Mesothelial cell of epicardium (in vitro differentiated cells): ENCODE measurements around the gene CHST12. TPM values are rescaled to one million over a fixed set of nuclear protein-coding genes. Genes with fewer than 3 reads are reported as not detected.

Source experiments
- DNase-seq, 2 experiments: peaks; one replicate each; pipeline ENCODE4 v3.0.0; 2021; ENCODE audit warnings: low spot score in 2 of 2; ENCODE audit not compliant: unreplicated experiment in 2 of 2
- H3K27ac Mint-ChIP-seq: 2 replicates; pipeline ENCODE4 v1.8.0; 2021; ENCODE audit warnings: mixed read lengths
- H3K27me3 Mint-ChIP-seq: 2 replicates; pipeline ENCODE4 v1.8.0; 2021; ENCODE audit warnings: low read depth, mixed read lengths
- H3K36me3 Mint-ChIP-seq: 2 replicates; pipeline ENCODE4 v1.8.0; 2021; ENCODE audit warnings: mixed read lengths
- H3K4me1 Mint-ChIP-seq: 2 replicates; pipeline ENCODE4 v1.8.0; 2021; ENCODE audit warnings: mixed read lengths
- H3K4me3 Mint-ChIP-seq: 2 replicates; pipeline ENCODE4 v1.8.0; 2021; ENCODE audit warnings: mild to moderate bottlenecking, moderate library complexity, mixed read lengths
- H3K9me3 Mint-ChIP-seq: 2 replicates; pipeline ENCODE4 v1.8.0; 2021; ENCODE audit warnings: mixed read lengths
- CTCF ChIP-seq: fragments of 200-600 bp; sonication (generic); IDR thresholded peaks from one replicate; pipeline ENCODE4 v1.5.0; 2021; ENCODE audit warnings: antibody characterized with exemption; ENCODE audit not compliant: unreplicated experiment
- total RNA-seq: library from RNA; stranded (reverse); gene quantifications from 3 replicates; pipeline ENCODE4 v1.2.1, GENCODE V29; 2021

The CHST12 gene
- total RNA-seq, 1 donor from 2014 or later = 20.4 TPM

GRCh38 chr7:2472739-2473138, 69.3 kb downstream of the CHST12 start:
- Mint-ChIP-seq H3K27ac (no peak overlapping the region), H3K27me3 (peaks cover 2% of the 10 kb centered on the region), H3K9me3 (no peaks in the 10 kb centered on the region), H3K36me3 (no peaks in the 10 kb centered on the region), H3K4me3 (no peak overlapping the region), H3K4me1 (no peaks in the 10 kb centered on the region)
- TF ChIP-seq CTCF = no peak
- no peak for DNase-seq

- no peak for TF ChIP-seq CTCF
- no peaks in the 10 kb centered on the region for H3K9me3 Mint-ChIP-seq
- peaks cover 2% of the 10 kb centered on the region for H3K27me3 Mint-ChIP-seq
- no peak for DNase-seq
- no peaks in the 10 kb centered on the region for H3K4me1 Mint-ChIP-seq
- no peak overlapping the region for H3K27ac Mint-ChIP-seq
- no peak overlapping the region for H3K4me3 Mint-ChIP-seq
- H3K36me3 Mint-ChIP-seq = no peaks in the 10 kb centered on the region
These were observed 70.2 kb downstream of the CHST12 start for GRCh38 chr7:2473496-2474180.

- Mint-ChIP-seq H3K9me3 (no peaks in the 10 kb centered on the region), H3K4me3 (no peak overlapping the region), H3K36me3 (no peaks in the 10 kb centered on the region), H3K27ac (no peak overlapping the region), H3K27me3 (no peaks in the 10 kb centered on the region), H3K4me1 (no peaks in the 10 kb centered on the region)
- no peak for TF ChIP-seq CTCF
- DNase-seq = no peak
These were observed 70.8 kb downstream of the CHST12 start for GRCh38 chr7:2474224-2474623.

GRCh38 chr7:2474813-2475677, 71.6 kb downstream of the CHST12 start:
- no peaks in the 10 kb centered on the region for H3K9me3 Mint-ChIP-seq
- no peak overlapping the region for H3K27ac Mint-ChIP-seq
- no peaks in the 10 kb centered on the region for H3K27me3 Mint-ChIP-seq
- TF ChIP-seq CTCF = no peak
- H3K4me3 Mint-ChIP-seq = no peak overlapping the region
- no peaks in the 10 kb centered on the region for H3K4me1 Mint-ChIP-seq
- H3K36me3 Mint-ChIP-seq = no peaks in the 10 kb centered on the region
- DNase-seq = no peak

- no peak for TF ChIP-seq CTCF
- Mint-ChIP-seq H3K9me3 (no peaks in the 10 kb centered on the region), H3K27ac (no peak overlapping the region), H3K4me3 (no peak overlapping the region), H3K36me3 (no peaks in the 10 kb centered on the region), H3K27me3 (no peaks in the 10 kb centered on the region), H3K4me1 (no peaks in the 10 kb centered on the region)
- no peak for DNase-seq
These were observed 72.2 kb downstream of the CHST12 start for GRCh38 chr7:2475678-2476015.
